ENCODE results near the gene LRRC2.

Gene LRRC2

DNA sequence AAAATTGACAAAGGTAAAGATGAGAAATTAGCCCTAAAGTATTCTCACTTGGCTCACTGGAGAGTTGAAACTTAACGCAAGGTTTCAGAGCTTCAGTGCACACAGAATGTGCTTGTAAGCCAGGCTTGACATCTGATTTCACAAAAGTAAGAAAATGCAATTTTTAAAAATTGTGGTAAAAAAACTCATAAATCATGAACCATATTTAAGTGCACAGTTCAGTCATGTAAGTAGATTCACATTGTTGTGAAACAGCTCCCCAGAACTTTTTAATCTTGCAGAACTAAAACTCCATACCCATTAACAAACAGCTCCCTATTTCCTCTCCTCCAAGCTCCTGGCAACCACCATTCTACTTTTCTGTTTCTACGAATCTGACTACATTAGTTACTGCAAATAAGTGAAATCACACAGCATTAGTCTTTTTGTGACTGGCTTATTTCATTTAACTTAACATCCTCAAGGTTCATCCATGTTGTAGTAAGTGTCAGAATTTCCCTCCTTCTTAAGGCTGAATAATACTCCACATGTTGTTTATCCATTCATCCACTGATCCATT, 53.8 kb downstream of the LRRC2 start:
- peaks cover 7% of the 10 kb centered on the region for H3K4me1 Mint-ChIP-seq
- H3K4me3 Mint-ChIP-seq = no peak overlapping the region
- ATAC-seq (no peak), DNase-seq (no peak)
- no peak overlapping the region for H3K27ac Mint-ChIP-seq
- H3K36me3 Mint-ChIP-seq (ENCODE audit: low read depth) = no peaks in the 10 kb centered on the region
- H3K9me3 Mint-ChIP-seq = no peaks in the 10 kb centered on the region
- H3K27me3 Mint-ChIP-seq = no peaks in the 10 kb centered on the region

DNA sequence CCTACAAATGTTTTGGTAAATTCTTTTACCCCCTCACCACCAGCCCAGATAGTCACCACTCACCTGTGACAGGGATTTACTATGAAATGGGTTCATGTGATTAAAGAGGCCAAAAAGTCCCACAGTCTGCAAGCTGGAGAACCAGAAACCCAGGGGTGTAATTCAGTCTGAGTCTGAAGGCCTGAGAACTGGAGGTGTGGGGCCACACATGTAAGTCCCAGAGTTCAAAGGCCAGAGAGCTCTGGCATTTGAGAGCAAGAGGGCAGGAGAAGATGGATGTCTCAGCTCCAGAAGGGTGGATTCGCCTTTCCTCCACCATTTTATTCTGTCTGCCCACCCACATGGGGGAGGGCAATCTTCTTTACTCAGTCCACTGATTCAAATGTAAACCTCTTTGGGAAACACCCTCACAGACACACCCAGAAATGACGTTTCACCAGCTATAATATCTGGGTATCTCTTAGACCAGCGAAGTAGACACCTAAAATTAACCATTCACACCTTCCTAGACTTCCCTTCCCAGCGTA, 56.4 kb downstream of the LRRC2 start:
- Mint-ChIP-seq H3K36me3 (ENCODE audit: low read depth) (no peaks in the 10 kb centered on the region), H3K9me3 (peaks cover 6% of the 10 kb centered on the region), H3K27ac (no peak overlapping the region), H3K27me3 (peaks cover 4% of the 10 kb centered on the region), H3K4me1 (peaks cover 8% of the 10 kb centered on the region), H3K4me3 (no peak overlapping the region)
- no peak for DNase-seq
- no peak for ATAC-seq

DNA sequence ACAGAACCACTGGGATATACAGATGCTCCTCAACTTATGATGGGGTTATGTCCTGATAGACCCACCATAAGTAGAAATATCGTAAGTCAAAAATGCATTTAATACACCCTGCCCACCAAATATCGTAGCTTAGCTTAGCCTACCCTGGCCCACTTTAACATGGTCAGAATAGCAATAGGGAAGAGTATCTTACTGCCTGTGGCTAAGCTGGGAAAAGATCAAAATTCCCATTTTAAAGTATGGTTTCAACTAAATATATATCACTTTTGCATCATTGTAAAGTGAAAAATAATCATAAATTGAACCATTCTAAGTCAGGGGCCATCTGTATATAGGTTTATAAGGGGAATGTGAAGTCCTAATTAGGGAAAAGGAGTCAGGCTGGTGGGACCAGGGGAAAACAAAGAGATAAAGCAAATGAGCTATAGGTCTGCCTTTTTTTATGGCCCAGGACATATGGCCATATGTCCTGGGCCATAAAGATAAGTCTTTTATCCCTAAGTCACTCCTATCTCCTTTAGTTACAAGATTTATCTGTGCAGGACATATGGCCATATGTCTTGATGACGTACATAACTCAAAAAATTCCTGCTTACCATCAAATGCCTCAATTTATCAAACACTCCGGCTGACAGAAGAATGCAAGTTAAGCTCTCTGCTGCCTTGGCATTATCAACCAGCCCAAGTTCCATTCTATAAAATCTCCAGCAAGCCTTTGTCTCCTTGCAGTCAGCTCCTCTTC, 57.1 kb downstream of the LRRC2 start:
- Mint-ChIP-seq H3K9me3 (peaks cover 6% of the 10 kb centered on the region), H3K4me3 (no peak overlapping the region), H3K4me1 (peaks cover 14% of the 10 kb centered on the region), H3K27me3 (peaks cover 4% of the 10 kb centered on the region), H3K36me3 (ENCODE audit: low read depth) (no peaks in the 10 kb centered on the region), H3K27ac (no peak overlapping the region)
- no peak for DNase-seq
- ATAC-seq = no peak

DNA sequence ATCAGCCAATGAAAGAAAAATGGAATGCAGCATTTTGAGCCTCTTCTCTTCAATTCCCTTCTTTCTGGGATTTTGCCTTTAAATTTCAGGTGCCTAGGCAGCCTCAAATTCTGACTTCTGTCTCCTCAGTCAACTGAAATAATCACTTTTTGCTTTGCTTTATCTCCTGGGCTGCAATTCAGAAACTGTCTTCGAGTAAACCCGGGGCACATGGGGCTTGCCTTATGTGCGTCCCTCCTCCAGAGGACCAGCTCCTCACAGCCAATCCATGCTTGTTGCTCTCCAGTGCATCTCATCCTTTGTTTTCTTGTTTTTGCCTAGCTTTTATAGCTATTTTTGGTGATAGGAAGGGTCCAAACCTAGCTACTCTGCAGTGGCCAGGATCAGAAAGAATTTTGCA, 59.6 kb downstream of the LRRC2 start:
- peaks cover 6% of the 10 kb centered on the region for H3K9me3 Mint-ChIP-seq
- peaks cover 2% of the 10 kb centered on the region for H3K36me3 Mint-ChIP-seq (ENCODE audit: low read depth)
- H3K4me1 Mint-ChIP-seq = peaks cover 21% of the 10 kb centered on the region
- H3K4me3 Mint-ChIP-seq = no peak overlapping the region
- no peak for ATAC-seq
- DNase-seq = no peak
- H3K27ac Mint-ChIP-seq = no peak overlapping the region
- H3K27me3 Mint-ChIP-seq = peaks cover 4% of the 10 kb centered on the region

DNA sequence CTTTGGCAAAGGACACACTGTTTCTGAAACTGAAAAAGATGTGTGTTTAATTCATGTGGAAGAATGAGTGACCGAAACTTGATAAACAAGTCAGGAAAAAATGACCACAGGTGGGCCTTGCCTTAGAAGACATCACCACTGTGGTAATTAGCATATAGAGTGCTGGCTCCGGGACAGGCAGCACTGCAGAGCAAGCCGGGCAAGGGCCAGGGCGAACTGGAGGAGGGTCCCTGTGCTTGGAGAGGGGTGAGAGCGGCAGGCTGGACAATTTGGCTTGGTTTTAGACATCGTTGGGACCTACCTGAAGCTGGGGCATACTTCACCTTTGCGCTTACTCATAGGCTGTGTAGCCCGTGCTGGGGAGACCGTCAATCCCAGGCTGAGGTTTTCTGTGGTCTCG, 60.1 kb downstream of the LRRC2 start:
- H3K4me3 Mint-ChIP-seq = no peak overlapping the region
- no peak overlapping the region for H3K27ac Mint-ChIP-seq
- H3K27me3 Mint-ChIP-seq = peaks cover 4% of the 10 kb centered on the region
- H3K4me1 Mint-ChIP-seq = peaks cover 25% of the 10 kb centered on the region
- peaks cover 2% of the 10 kb centered on the region for H3K36me3 Mint-ChIP-seq (ENCODE audit: low read depth)
- DNase-seq = no peak
- H3K9me3 Mint-ChIP-seq = peaks cover 6% of the 10 kb centered on the region
- ATAC-seq = peak; percentile 22

- ATAC-seq = peak; percentile 38
- DNase-seq = peak; percentile 10
- Mint-ChIP-seq H3K9me3 (peaks cover 6% of the 10 kb centered on the region), H3K27ac (no peak overlapping the region), H3K4me1 (peaks cover 31% of the 10 kb centered on the region), H3K36me3 (ENCODE audit: low read depth) (peaks cover 2% of the 10 kb centered on the region), H3K27me3 (peaks cover 4% of the 10 kb centered on the region), H3K4me3 (no peak overlapping the region)
Observed at GRCh38 chr3:46504789-46505188, 61.3 kb downstream of the LRRC2 start.

GRCh38 chr3:46503200-46503874, 62.8 kb downstream of the LRRC2 start:
- peaks cover 4% of the 10 kb centered on the region for H3K27me3 Mint-ChIP-seq
- peaks cover 6% of the 10 kb centered on the region for H3K9me3 Mint-ChIP-seq
- peaks cover 2% of the 10 kb centered on the region for H3K36me3 Mint-ChIP-seq (ENCODE audit: low read depth)
- no peak for DNase-seq
- no peak overlapping the region for H3K27ac Mint-ChIP-seq
- no peak for ATAC-seq
- no peak overlapping the region for H3K4me3 Mint-ChIP-seq
- peaks cover 31% of the 10 kb centered on the region for H3K4me1 Mint-ChIP-seq

GRCh38 chr3:46501702-46502101, 64.4 kb downstream of the LRRC2 start:
- Mint-ChIP-seq H3K9me3 (peaks cover 6% of the 10 kb centered on the region), H3K27me3 (peaks cover 3% of the 10 kb centered on the region), H3K27ac (no peak overlapping the region), H3K36me3 (ENCODE audit: low read depth) (peaks cover 2% of the 10 kb centered on the region), H3K4me1 (peaks cover 31% of the 10 kb centered on the region), H3K4me3 (no peak overlapping the region)
- ATAC-seq (no peak), DNase-seq (no peak)

GRCh38 chr3:46500656-46501635, 65.2 kb downstream of the LRRC2 start:
- ATAC-seq = no peak
- no peak overlapping the region for H3K27ac Mint-ChIP-seq
- no peaks in the 10 kb centered on the region for H3K27me3 Mint-ChIP-seq

GRCh38 chr3:46498916-46499519, 67.1 kb downstream of the LRRC2 start:
- Mint-ChIP-seq H3K4me3 (no peak overlapping the region), H3K27ac (no peak overlapping the region), H3K4me1 (peaks cover 17% of the 10 kb centered on the region), H3K27me3 (no peaks in the 10 kb centered on the region), H3K9me3 (no peaks in the 10 kb centered on the region), H3K36me3 (ENCODE audit: low read depth) (peaks cover 2% of the 10 kb centered on the region)
- DNase-seq (no peak), ATAC-seq (no peak)

More at GRCh38 chr3:46500656-46501635, 65.2 kb downstream of the LRRC2 start:
- Mint-ChIP-seq H3K36me3 (ENCODE audit: low read depth) (peaks cover 2% of the 10 kb centered on the region), H3K9me3 (peaks cover 6% of the 10 kb centered on the region), H3K4me3 (no peak overlapping the region), H3K4me1 (peaks cover 31% of the 10 kb centered on the region)
- DNase-seq = no peak

GRCh38 chr3:46497556-46498265, 68.4 kb downstream of the LRRC2 start, which contains the start of gene RTP3:
Gene RTP3 (plus strand): TSS chr3:46497976. CDS start chr3:46498063, 87 bp downstream.
- no peaks in the 10 kb centered on the region for H3K9me3 Mint-ChIP-seq
- ATAC-seq (no peak), DNase-seq (no peak)
- H3K27ac Mint-ChIP-seq = no peak within 1 kb of the TSS
- peaks cover 10% of the 10 kb centered on the region for H3K4me1 Mint-ChIP-seq
- H3K27me3 Mint-ChIP-seq = no peaks in the 10 kb centered on the region
- H3K4me3 Mint-ChIP-seq = no peak within 1 kb of the TSS
- no peaks in the 10 kb centered on the region for H3K36me3 Mint-ChIP-seq (ENCODE audit: low read depth)

- peak; percentile 40 for DNase-seq
- H3K36me3 Mint-ChIP-seq (ENCODE audit: low read depth) = no peaks in the 10 kb centered on the region
- H3K9me3 Mint-ChIP-seq = no peaks in the 10 kb centered on the region
- no peak overlapping the region for H3K4me3 Mint-ChIP-seq
- peak; percentile 40 for ATAC-seq
- H3K27ac Mint-ChIP-seq = no peak overlapping the region
- no peaks in the 10 kb centered on the region for H3K27me3 Mint-ChIP-seq
- H3K4me1 Mint-ChIP-seq = peaks cover 10% of the 10 kb centered on the region
Observed at GRCh38 chr3:46496746-46497555, 69.2 kb downstream of the LRRC2 start.

Data from activated naive CD8-positive, alpha-beta T cell treated with anti-CD3 and anti-CD28 coated beads, Interleukin-2, amount 50 U/mL, for 24 hours (primary cell).